ENCODE data around the gene TMTC2.

Gene TMTC2

DNA sequence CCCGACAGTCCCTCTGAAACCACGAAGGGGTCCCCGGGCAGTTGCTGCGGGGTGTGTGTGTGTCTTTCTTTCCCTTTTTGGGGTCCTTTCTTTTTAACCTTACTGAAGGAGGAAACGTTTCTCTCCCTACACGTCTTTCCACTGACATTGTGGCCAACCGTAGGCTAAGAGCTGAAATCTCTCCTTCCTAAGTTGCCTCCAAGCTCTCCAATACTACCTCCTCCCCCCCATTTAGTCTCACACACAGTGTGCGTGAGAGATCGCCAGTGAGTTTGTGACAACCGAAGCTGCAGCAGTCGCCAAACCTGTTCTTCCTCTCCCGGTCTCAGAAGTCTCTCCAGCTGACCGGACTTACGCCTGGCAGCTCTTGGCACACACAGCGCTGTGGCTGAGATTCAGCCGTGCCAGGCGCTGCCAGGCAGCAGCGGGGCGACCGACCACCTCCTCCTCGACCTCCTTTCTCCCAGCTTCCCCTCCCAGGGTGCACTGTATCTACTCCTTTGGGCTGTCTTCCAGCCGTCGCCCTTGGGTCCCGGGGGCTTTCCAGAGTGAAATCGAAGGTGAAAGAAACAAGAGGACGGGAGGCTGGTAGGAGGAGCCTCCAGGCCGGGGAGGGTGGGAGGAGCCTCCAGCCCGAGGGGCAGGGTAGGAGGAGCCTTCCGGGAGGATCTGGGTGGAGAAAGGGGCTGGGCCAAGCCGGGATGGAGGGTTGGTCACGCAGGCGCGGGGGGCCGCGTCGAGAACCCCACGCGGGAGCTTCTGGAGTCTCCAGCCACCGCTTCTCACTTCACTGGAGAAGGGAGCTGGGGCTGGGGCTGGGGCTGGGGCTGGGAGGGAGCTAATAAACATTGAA is at the start of gene TMTC2:
Gene TMTC2 (plus strand): TSS at position 739 of the 853 bp plus-strand sequence.
- peak within 1 kb of the TSS; percentile 66 for H3K27ac ChIP-seq

DNA sequence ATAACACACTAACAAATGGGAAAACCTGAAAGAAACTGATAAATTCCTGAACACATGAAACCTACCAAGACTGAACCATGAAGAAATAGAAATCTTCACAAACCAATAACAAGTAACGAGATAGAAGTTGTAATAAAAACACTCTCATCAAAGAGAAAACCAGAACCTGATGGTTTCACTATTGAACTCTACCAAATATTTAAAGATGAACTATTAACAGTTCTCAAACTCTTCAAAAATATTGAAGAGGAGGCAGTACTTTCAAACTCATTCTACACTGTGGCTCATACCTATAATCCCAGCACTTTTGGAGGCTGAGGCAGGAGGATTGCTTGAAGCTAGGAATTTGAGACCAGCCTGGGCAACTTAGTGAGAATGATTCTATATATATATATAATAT is 48.4 kb upstream of the TMTC2 start:
- DNase-seq: no peak
- no peak overlapping the region for H3K4me3 ChIP-seq (ENCODE audit: low read depth, low read length)
- no peaks in the 10 kb centered on the region for H3K9me3 ChIP-seq (ENCODE audit: severe bottlenecking)
- TF ChIP-seq, protein P1, sequence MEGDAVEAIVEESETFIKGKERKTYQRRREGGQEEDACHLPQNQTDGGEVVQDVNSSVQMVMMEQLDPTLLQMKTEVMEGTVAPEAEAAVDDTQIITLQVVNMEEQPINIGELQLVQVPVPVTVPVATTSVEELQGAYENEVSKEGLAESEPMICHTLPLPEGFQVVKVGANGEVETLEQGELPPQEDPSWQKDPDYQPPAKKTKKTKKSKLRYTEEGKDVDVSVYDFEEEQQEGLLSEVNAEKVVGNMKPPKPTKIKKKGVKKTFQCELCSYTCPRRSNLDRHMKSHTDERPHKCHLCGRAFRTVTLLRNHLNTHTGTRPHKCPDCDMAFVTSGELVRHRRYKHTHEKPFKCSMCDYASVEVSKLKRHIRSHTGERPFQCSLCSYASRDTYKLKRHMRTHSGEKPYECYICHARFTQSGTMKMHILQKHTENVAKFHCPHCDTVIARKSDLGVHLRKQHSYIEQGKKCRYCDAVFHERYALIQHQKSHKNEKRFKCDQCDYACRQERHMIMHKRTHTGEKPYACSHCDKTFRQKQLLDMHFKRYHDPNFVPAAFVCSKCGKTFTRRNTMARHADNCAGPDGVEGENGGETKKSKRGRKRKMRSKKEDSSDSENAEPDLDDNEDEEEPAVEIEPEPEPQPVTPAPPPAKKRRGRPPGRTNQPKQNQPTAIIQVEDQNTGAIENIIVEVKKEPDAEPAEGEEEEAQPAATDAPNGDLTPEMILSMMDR (IDR thresholded peaks at IDR 0.05; ENCODE audit: low read depth, low read length): no peak
- H3K36me3 ChIP-seq: no peaks in the 10 kb centered on the region
- H3K27ac ChIP-seq: no peak overlapping the region
- H3K27me3 ChIP-seq (ENCODE audit: insufficient read depth, low read depth, severe bottlenecking): no peaks in the 10 kb centered on the region

More for the DNA sequence above, at the start of gene TMTC2:
- TF ChIP-seq, protein P1 (IDR thresholded peaks at IDR 0.05; ENCODE audit: low read depth, low read length): no peak
- Histone ChIP-seq H3K4me3 (ENCODE audit: low read depth, low read length) (peak within 1 kb of the TSS; percentile 76), H3K9me3 (ENCODE audit: severe bottlenecking) (no peaks in the 10 kb centered on the region), H3K27me3 (ENCODE audit: insufficient read depth, low read depth, severe bottlenecking) (no peaks in the 10 kb centered on the region), H3K36me3 (no peaks in the 10 kb centered on the region)
- DNase-seq: peak; percentile 92

DNA sequence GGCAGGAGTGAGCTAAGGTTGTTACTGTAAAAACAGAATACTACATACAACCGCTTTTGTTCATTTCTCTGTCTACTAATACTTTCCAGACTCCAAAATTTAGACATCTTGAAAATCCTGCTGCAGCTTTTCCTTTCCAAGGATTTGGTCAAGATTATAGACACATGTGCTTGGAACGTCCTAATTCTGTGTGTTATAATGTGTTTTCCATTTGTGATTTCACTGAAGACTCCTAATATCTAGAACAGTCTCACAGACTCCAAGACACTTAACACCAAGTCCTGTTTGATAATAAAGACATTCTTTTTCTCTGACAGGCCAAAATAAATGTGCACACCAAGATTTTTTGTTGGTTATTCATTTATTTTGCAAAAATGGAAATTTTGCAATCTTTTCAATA is 41.8 kb upstream of the TMTC2 start:
- Histone ChIP-seq H3K27ac (no peak overlapping the region), H3K27me3 (ENCODE audit: insufficient read depth, low read depth, severe bottlenecking) (no peaks in the 10 kb centered on the region), H3K36me3 (no peaks in the 10 kb centered on the region), H3K9me3 (ENCODE audit: severe bottlenecking) (no peaks in the 10 kb centered on the region), H3K4me3 (ENCODE audit: low read depth, low read length) (no peak overlapping the region)
- no peak for DNase-seq
- TF ChIP-seq, protein P1 (IDR thresholded peaks at IDR 0.05; ENCODE audit: low read depth, low read length): no peak

DNA sequence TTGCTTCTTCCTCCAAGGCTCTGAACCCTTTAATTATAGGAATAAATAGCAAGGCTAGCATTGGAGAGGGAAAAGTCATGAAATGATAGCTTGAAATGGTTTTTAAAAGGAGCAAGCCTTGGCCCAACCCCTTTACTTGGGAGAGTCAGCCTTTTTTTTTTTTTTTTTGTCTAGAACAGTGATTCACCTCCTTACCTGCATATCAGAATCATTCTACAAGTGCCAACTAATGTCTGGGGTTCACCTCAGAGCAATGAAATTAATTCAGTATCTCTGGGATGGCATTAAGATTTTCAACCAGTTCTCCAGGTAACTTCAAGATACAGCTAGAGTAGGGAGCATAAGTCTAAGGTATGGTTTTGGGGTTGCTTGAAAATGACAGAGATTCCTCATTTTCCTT is 41.3 kb upstream of the TMTC2 start:
- H3K27me3 ChIP-seq (ENCODE audit: insufficient read depth, low read depth, severe bottlenecking): no peaks in the 10 kb centered on the region
- H3K27ac ChIP-seq: no peak overlapping the region
- DNase-seq: no peak
- H3K4me3 ChIP-seq (ENCODE audit: low read depth, low read length): no peak overlapping the region
- no peaks in the 10 kb centered on the region for H3K36me3 ChIP-seq
- no peaks in the 10 kb centered on the region for H3K9me3 ChIP-seq (ENCODE audit: severe bottlenecking)
- TF ChIP-seq, protein P1 (IDR thresholded peaks at IDR 0.05; ENCODE audit: low read depth, low read length): no peak

DNA sequence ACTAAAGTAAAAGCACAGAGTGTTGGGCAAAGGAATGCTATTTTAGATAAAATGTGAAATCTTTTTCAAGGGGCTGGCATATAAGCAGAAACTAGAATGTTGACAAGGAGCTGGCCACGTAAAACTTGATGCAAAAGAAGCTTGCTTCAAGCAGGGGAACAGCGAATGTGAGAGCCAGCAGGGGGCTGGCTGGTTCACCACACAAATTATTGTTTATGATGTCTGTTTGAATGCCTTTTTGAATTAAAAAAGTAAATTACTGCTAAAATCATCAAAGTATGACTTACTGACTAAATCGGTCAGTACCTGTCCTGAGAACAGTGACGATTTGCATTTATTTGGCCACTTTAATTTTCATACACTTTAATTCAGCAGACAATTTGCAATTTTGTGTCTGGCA is 38.9 kb upstream of the TMTC2 start:
- TF ChIP-seq, protein P1 (IDR thresholded peaks at IDR 0.05; ENCODE audit: low read depth, low read length): no peak
- no peaks in the 10 kb centered on the region for H3K27me3 ChIP-seq (ENCODE audit: insufficient read depth, low read depth, severe bottlenecking)
- DNase-seq: no peak
- no peak overlapping the region for H3K4me3 ChIP-seq (ENCODE audit: low read depth, low read length)
- H3K27ac ChIP-seq: no peak overlapping the region
- no peaks in the 10 kb centered on the region for H3K36me3 ChIP-seq
- H3K9me3 ChIP-seq (ENCODE audit: severe bottlenecking): no peaks in the 10 kb centered on the region

All from WERI-Rb-1 (cell line).